Measurements from ENCODE around the gene SSTR3. TPM values are rescaled to one million over a fixed set of nuclear protein-coding genes. Genes with fewer than 3 reads are reported as not detected.

SSTR3 gene
- total RNA-seq, 2 experiments from 2014 or later = 1.9 to 2.1 TPM

DNA sequence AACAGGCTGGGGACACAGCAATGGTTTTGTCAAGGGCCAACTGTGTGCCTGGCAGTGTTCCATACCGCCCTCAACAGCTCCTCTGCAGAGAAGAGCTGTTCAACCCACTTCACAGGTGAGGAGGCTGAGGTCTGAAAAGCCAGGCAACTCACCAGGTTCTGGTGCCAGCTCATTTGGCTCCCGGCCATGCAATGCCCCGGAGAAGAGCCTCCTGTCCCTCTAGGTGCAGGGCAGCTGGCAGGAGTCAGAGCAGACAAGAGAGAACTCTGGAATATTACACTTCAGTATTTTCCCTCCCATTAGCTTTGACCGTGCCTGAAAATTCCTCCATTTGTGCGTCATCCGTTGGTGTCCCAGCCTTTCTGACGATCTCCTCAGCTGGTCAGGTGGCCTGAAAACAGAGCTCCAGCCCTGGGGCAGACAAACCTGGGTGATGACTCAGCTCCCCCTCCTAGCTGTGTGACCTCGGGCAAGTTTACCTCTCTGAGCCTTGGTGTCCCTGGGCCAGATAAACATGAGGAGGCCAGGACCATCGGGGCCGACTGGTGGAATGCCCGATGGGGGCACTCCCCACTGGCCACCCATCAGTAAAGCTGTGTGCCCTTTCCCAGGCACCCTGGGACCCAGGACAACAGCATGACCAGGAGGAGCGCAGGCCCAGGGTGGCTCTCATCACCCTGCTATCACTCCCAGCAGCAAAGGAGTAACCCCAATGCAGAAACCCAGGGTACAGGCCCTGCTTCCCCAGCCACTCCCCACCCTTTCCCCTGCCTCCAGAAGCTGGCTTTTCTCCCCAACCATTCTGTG, 14.6 kb downstream of the SSTR3 start:
- Histone ChIP-seq H3K36me3 (ENCODE audit: insufficient read depth, low read length) (no peaks in the 10 kb centered on the region), H3K4me3 (ENCODE audit: low read length) (peak overlapping the region; percentile 87), H3K27ac (ENCODE audit: low read depth in 1 of 2, low read length in 2 of 2) (peak overlapping the region; percentile 70 to 90), H3K27me3 (ENCODE audit: control insufficient read depth in 1 of 2, insufficient read depth in 2 of 2, low read length in 2 of 2) (no peaks in the 10 kb centered on the region), H3K9me3 (ENCODE audit: control insufficient read depth in 1 of 2, insufficient read depth in 1 of 2, low read length in 2 of 2) (no peaks in the 10 kb centered on the region), H3K4me1 (ENCODE audit: insufficient read depth, low read length) (peaks cover 69% of the 10 kb centered on the region)
- Mint-ChIP-seq H3K27me3 (no peaks in the 10 kb centered on the region), H3K36me3 (ENCODE audit: low read depth) (no peaks in the 10 kb centered on the region), H3K4me3 (peak overlapping the region; percentile 93), H3K4me1 (ENCODE audit: low read depth) (peaks cover 60% of the 10 kb centered on the region), H3K9me3 (no peaks in the 10 kb centered on the region), H3K27ac (peak overlapping the region; percentile 100)
- intact Hi-C loops (cut with DNase I, micrococcal nuclease) = loop anchor here (1.0 to 10.0 kb wide), 9 partner anchors 21 to 423 kb away; partner anchors contain the start of gene IFT27 (in 1 of the 2)
- TF ChIP-seq, protein P1, sequence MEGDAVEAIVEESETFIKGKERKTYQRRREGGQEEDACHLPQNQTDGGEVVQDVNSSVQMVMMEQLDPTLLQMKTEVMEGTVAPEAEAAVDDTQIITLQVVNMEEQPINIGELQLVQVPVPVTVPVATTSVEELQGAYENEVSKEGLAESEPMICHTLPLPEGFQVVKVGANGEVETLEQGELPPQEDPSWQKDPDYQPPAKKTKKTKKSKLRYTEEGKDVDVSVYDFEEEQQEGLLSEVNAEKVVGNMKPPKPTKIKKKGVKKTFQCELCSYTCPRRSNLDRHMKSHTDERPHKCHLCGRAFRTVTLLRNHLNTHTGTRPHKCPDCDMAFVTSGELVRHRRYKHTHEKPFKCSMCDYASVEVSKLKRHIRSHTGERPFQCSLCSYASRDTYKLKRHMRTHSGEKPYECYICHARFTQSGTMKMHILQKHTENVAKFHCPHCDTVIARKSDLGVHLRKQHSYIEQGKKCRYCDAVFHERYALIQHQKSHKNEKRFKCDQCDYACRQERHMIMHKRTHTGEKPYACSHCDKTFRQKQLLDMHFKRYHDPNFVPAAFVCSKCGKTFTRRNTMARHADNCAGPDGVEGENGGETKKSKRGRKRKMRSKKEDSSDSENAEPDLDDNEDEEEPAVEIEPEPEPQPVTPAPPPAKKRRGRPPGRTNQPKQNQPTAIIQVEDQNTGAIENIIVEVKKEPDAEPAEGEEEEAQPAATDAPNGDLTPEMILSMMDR (IDR thresholded peaks at IDR 0.05) = no peak
- CTCF ChIA-PET = interaction anchor here (1.7 to 5.2 kb wide), 5 partner anchors 20 to 118 kb away, joined by 4 to 89 read pairs (median 29); partner anchors contain the start of gene RAC2
- POLR2A ChIA-PET = interaction anchor here (0.7 to 6.5 kb wide), 12 partner anchors 11 to 422 kb away, joined by 3 to 64 read pairs (median 18); partner anchors contain the start of genes IFT27 and RAC2
- peak in 2 of 14 experiments; percentile 36 to 38 for DNase-seq
- no peak for ATAC-seq (ENCODE audit: poor library complexity)

DNA sequence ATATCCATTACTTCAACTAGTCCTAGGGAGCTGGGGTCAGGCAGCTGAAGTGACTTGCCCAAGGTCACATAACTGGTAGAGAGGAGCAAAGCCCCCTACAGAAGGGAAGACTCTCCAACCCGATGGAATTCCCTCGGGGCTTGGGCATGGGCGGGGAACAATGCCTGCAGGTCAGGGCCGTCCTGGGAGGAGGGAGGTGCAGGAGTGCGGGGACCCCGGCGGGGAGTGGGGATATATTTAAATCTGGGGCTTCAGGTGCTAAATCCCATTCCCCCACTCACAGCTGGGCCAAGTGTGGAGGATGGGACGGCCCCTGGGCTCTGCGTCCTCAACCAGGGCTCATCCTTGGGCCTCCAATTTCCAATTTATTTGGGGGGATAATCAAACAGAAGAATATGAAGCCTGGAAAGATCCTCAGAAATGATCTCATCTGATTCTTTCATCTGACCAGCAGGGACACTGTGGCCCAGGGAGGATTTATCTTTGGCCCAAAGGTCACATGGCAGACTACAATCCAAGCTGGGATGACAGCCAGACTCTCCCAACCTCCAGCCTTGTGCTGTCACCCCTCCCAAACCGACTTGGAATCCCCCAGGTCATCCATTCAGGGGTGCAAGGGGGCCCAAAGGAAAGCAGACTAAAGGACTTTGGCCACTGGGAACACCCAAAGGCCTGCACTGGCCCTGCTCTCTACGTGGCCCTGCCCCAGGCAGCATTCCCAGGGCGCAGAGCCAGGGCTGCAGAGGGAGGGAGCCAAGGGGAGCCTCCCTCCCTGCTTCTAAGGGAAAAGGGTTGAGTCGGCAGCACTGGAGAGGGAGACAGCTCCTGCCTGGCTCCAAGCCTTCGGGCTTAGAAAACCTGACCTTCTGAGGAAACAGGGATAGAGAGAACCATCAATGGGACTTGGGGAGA, 15.5 kb downstream of the SSTR3 start:
- DNase-seq = no peak
- no peak overlapping the region for H3K4me3 ChIP-seq (ENCODE audit: low read length)
- CTCF ChIA-PET = interaction anchor here (1.7 to 5.2 kb wide), 3 partner anchors 31 to 117 kb away, joined by 4 to 89 read pairs (median 29); partner anchors contain the start of gene RAC2
- no peak overlapping the region for H3K27ac ChIP-seq (ENCODE audit: low read depth in 1 of 2, low read length in 2 of 2)
- Mint-ChIP-seq H3K27ac (peak overlapping the region; percentile 100), H3K9me3 (no peaks in the 10 kb centered on the region), H3K4me1 (ENCODE audit: low read depth) (peaks cover 61% of the 10 kb centered on the region), H3K4me3 (peak overlapping the region; percentile 6), H3K36me3 (ENCODE audit: low read depth) (no peaks in the 10 kb centered on the region), H3K27me3 (no peaks in the 10 kb centered on the region)
- no peaks in the 10 kb centered on the region for H3K36me3 ChIP-seq (ENCODE audit: insufficient read depth, low read length)
- intact Hi-C loops (cut with DNase I, micrococcal nuclease) = loop anchor here (5.0 to 10.0 kb wide), 3 partner anchors 342 to 422 kb away; partner anchors contain the start of gene IFT27 (in 1 of the 2)
- ATAC-seq (ENCODE audit: poor library complexity) = no peak
- H3K27me3 ChIP-seq (ENCODE audit: control insufficient read depth in 1 of 2, insufficient read depth in 2 of 2, low read length in 2 of 2) = no peaks in the 10 kb centered on the region
- TF ChIP-seq, protein P1 (IDR thresholded peaks at IDR 0.05) = no peak
- H3K9me3 ChIP-seq (ENCODE audit: control insufficient read depth in 1 of 2, insufficient read depth in 1 of 2, low read length in 2 of 2) = no peaks in the 10 kb centered on the region
- POLR2A ChIA-PET = interaction anchor here (0.7 to 6.5 kb wide), 7 partner anchors 31 to 369 kb away, joined by 3 to 64 read pairs (median 17); partner anchors contain the start of gene RAC2
- H3K4me1 ChIP-seq (ENCODE audit: insufficient read depth, low read length) = peaks cover 69% of the 10 kb centered on the region

DNA sequence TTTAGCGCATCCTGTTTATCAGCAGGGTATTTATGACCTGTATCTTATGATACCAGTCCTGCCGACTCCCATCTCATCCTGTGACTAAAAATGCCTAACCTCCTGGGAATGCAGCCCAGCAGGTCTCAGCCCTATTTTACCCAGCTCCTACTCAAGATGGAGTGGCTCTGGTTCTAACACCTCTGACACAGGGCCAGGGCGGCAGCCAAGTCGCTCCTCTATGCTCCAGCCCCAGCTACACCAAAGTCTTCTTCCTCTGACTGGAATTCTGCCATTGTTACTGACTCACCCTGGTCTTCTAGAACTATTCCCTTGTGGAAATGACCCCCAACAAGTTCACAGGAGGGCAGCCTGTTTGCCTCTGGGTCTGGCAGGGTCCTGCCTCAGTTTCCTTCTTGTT, 16.4 kb downstream of the SSTR3 start:
- no peak overlapping the region for H3K4me3 ChIP-seq (ENCODE audit: low read length)
- Mint-ChIP-seq H3K36me3 (ENCODE audit: low read depth) (no peaks in the 10 kb centered on the region), H3K9me3 (no peaks in the 10 kb centered on the region), H3K4me3 (no peak overlapping the region), H3K27me3 (no peaks in the 10 kb centered on the region), H3K4me1 (ENCODE audit: low read depth) (peaks cover 61% of the 10 kb centered on the region), H3K27ac (peak overlapping the region; percentile 100)
- intact Hi-C loops (cut with DNase I, micrococcal nuclease) = loop anchor here (5.0 to 10.0 kb wide), 3 partner anchors 341 to 421 kb away; partner anchors contain the start of gene IFT27 (in 1 of the 2)
- TF ChIP-seq, protein P1 (IDR thresholded peaks at IDR 0.05) = no peak
- H3K27ac ChIP-seq (ENCODE audit: low read depth in 1 of 2, low read length in 2 of 2) = no peak overlapping the region
- CTCF ChIA-PET = interaction anchor here (4.5 kb wide), 1 partner anchor 30 kb away, joined by 29 read pairs; no protein-coding TSS in a partner anchor
- H3K27me3 ChIP-seq (ENCODE audit: control insufficient read depth in 1 of 2, insufficient read depth in 2 of 2, low read length in 2 of 2) = no peaks in the 10 kb centered on the region
- H3K9me3 ChIP-seq (ENCODE audit: control insufficient read depth in 1 of 2, insufficient read depth in 1 of 2, low read length in 2 of 2) = no peaks in the 10 kb centered on the region
- DNase-seq (no peak), ATAC-seq (ENCODE audit: poor library complexity) (no peak)
- H3K36me3 ChIP-seq (ENCODE audit: insufficient read depth, low read length) = no peaks in the 10 kb centered on the region
- peaks cover 69% of the 10 kb centered on the region for H3K4me1 ChIP-seq (ENCODE audit: insufficient read depth, low read length)
- POLR2A ChIA-PET = no interaction called here
